HG03457 (cell line): Measurements from ENCODE around the gene ABHD18.
"Not testable (repeated sequence)": the region's sequence is repeated elsewhere in the genome, so short reads cannot be mapped to it uniquely, and the experiment has no call there.

ENCODE experiments used
- ATAC-seq: cut with Tn5 transposase; IDR thresholded peaks from one replicate; pipeline ENCODE4 v1.9.1; 2021; ENCODE audit warnings: moderate number of reproducible peaks; ENCODE audit not compliant: unreplicated experiment

The ABHD18 gene

DNA sequence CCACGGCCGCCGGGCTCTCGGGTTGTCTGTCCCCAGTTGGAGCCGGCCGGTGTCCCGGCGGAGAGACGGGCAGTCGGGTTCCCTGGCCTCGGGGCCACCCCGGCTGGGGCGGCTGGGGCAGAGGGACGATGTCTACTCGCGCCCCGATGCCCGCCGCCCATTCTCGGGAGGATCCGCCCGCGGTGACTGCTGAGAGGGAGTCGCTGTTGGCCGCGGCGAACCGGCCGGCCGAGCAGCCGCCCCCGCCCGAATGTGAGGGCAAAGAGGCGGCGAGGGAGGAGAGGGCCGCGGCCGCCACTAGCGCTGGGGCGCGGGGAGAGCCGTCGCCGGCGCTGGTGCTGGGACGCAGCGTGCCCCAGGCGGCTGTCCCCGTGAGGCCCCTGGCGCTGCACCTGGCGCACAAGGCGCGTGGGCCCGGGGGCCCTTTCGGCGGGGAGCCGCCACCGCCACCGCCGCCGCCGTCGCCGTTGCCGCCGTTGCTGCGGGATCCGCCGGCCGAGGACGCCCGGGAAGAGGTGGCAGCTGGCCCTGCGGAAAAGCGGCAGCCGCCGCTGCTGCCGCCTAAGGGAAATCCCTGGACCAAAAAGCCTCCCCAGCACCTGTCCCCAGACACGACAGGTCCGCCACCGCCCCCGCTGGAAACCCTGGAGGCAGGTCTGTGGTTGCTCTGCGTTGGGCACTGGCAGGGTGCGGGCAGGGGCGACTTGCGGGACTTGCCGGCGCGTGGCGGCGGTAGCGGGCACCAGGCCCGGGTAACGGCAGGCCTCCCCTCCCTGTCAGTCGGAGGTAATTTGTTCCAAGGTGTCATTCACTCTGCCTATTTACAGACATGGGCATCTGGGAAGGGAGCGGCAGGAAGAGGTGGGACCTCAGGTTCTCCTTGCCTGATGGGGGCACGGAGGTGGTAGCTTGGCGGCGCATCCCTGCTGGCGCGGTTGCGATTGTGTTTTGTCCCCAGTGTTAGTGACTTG is 96.6 kb downstream of the ABHD18 start:
- ATAC-seq = peak; percentile 28

- ATAC-seq = not testable (repeated sequence)
Observed at GRCh38 chr4:128066453-128066820, 101.2 kb downstream of the ABHD18 start.

GRCh38 chr4:128068918-128069317 is 103.7 kb downstream of the ABHD18 start:
- ATAC-seq = no peak

DNA sequence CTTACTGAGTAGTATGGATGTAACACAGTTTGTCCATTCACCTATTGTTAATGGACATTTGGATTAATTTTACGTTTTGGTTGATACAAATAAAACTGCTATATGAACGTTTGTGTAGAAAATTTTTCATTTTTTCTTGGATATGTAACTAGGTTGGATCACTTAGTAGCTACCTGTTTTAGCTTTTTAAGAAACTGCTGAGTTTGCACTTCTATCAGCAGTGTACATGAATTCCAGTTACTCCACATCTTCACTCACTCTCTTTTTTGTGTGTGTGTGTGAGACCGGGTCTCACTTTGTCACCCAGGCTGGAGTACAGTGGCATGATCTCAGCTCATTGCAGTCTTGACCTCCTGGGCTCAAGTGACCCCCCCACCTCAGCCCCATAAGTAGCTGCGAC is 111.3 kb downstream of the ABHD18 start:
- no peak for ATAC-seq
